HG02852 (cell line): ENCODE measurements around the gene HK2.
"Not testable (repeated sequence)": the region's sequence is repeated elsewhere in the genome, so short reads cannot be mapped to it uniquely, and the experiment has no call there.

Source experiments
- ATAC-seq: cut with Tn5 transposase; IDR thresholded peaks from one replicate; pipeline ENCODE4 v1.9.1; 2021; ENCODE audit warnings: mild to moderate bottlenecking, moderate library complexity; ENCODE audit not compliant: unreplicated experiment

HK2 gene

DNA sequence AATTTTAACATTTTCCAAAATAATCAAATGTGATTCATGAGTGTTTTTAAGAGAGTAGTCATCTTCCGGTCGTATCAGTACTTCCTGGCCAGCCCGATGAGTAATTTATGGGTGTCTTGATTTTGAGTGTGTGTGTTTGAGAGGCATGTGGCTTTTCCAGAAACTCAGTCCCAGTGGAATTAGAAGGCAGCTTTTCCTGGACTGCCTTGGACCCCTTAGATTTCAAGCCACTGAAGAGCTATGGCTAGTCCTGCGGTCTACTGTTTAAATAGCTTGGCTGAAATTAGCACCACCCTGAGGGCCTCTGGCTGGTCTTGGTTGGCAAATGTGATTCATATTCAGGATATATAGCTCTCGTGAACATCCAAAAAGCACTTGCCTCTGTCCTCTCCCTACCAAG, 59.4 kb downstream of the HK2 start:
- ATAC-seq: no peak

- ATAC-seq: no peak
Observed at GRCh38 chr2:74894272-74894981, 60.5 kb downstream of the HK2 start.

- no peak for ATAC-seq
Observed at GRCh38 chr2:74895001-74895400, 61.1 kb downstream of the HK2 start.

DNA sequence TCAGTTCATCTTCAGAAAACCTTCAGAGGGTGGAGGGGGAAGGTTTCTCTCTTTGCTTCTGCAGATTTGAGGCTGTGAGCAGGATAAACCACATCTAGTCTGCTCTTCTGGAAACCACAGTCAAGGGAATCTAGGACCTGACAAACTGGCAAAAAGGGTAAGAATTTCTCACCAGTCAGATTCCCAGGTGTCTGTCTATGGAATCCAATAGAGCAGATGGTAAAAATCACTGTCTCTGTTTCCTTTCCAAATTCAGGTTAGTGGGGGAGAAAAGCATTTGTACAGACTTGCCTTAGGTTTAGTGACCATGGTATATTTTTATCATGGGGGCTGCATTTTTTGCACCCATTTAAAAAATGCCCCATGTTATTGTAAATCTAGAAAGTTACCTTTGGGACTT, 62.3 kb downstream of the HK2 start:
- no peak for ATAC-seq

DNA sequence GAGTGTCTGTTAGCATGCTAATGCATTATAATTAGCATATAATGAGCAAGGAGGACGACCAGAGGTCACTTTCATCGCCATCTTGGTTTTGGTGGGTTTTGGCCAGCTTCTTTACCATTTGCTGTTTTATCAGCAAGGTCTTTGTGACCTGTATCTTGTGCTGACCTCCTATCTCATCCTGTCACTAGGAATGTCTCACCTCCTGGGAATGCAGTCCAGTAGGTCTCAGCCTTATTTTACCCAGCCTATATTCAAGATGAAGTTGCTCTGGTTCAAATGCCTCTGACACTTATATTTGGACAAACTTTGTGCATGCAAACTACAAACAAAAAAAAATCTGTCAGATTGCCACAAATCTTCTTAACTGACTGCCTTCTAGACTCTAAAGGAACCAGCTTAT, 66.3 kb downstream of the HK2 start:
- ATAC-seq: not testable (repeated sequence)

DNA sequence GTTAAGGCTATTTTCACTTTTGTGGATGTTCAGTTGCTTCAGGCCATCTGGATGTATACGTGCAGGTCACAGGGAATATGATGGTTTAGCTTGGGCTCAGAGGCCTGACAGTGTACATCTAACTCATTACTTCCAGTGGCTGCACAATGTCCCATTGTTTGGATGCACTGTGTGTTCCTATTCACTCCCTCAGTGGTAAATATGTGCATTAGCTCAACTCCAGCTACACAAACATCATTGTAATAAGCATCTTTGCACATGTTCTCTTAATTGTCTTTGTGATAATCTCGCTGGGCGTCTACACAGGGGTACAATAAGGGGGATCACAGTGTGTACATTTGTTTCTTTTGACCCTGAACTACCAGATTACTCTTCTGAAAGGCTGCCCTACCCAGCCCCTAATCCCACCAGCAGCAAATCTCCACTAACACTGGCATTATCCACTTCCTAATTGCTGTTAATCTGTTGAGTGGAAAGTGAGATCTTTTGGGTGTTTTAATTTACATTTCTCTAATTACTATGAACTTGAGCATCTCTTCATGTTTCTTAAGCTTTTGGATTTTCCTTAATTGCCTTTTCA, 68.4 kb downstream of the HK2 start:
- no peak for ATAC-seq

GRCh38 chr2:74906395-74906794, 72.5 kb downstream of the HK2 start:
- no peak for ATAC-seq

GRCh38 chr2:74907560-74907959, 73.6 kb downstream of the HK2 start:
- not testable (repeated sequence) for ATAC-seq

DNA sequence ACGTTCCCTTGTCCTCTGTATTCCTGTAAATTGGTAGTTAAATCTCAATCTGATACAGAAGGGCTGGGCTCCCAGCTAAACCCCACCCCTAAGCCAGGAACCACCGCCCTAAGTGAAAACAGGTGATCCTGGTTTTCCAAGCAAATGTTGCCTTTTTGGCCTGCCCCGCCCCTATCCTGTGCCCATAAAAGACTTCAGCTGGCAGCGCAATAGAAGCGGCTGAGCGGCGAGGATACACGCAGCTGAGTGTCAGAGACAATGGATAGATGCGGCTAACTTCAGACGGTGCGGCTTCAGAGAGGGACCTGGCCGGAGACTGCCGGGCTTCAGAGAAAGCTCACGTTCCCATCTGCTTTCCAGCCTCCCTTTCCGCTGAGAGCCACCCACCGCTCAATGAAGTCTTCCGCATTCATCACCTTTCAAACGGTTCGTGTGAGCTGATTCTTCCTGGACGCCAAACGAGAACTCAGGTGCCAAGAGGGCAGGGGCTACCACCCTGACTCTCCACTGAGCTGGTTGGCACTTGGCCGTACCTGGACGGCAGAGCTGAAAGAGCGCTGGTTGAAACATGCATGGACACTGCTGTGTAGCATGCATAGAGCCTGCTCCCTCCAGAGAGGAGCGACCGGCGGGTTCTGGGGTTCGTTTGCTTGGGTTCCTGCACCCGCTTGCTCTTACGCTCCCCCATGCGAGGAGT, 75.0 kb downstream of the HK2 start:
- no peak for ATAC-seq

GRCh38 chr2:74910245-74910644, 76.3 kb downstream of the HK2 start:
- no peak for ATAC-seq

DNA sequence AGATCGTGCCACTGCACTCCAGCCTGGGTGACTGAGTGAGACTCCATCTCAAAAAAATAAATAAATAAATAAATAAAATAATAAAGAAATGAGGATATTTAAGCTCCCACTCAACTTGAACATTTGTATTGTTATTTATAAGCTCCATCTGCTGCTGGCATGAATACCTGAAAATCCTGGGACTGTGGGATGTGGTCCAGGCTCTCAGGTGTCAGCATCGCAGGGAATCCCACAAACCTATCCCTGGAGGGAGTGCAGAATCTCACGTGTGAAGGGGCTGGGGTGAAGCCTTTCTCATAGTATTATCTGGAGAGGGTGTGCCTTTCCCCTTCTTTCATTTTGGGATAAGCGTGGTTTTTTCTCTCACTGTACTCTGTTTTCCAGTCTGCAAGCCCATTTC, 77.1 kb downstream of the HK2 start:
- no peak for ATAC-seq

DNA sequence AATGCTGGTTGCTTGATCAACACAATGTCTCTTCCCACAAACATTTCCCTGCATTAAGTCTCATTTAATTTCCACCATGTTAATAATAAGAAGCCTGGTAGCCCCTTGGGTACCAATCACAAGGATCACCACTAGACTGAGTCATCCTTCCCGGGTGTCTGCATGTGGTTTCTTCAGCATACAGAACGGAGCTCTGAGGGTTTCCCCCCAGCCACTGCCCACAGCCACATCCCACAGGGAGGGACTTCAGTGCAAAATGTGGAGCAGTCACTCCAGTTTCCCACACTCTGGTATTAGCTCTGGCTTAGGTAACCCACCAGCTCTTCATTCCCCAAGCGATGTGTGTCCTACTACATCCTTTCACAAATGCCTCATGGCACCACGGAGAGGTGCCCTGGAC, 81.8 kb downstream of the HK2 start:
- no peak for ATAC-seq

- ATAC-seq: no peak
Observed at GRCh38 chr2:74916394-74916793, 82.5 kb downstream of the HK2 start.

GRCh38 chr2:74917702-74918619, 84.0 kb downstream of the HK2 start:
- ATAC-seq: no peak

DNA sequence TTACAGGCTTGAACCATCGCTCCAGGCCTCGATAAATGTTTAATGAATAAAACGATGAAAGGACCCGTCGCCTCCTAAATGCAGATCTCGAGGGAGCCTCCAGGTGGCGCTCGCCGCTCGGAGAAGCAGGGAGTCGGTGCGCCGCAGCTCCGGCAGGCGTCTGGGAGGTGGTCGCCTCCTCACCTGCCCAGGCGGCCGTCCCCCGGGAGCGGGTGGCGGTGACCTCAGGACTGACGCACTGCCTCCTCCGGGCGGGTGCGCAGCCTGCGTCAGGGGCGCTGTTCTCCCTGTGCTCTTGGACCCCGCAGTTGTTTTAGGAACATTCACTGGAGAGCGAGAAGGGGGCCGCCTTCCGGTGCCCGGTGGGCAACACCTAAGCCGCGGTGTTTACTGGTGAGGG, 85.9 kb downstream of the HK2 start:
- ATAC-seq: no peak

DNA sequence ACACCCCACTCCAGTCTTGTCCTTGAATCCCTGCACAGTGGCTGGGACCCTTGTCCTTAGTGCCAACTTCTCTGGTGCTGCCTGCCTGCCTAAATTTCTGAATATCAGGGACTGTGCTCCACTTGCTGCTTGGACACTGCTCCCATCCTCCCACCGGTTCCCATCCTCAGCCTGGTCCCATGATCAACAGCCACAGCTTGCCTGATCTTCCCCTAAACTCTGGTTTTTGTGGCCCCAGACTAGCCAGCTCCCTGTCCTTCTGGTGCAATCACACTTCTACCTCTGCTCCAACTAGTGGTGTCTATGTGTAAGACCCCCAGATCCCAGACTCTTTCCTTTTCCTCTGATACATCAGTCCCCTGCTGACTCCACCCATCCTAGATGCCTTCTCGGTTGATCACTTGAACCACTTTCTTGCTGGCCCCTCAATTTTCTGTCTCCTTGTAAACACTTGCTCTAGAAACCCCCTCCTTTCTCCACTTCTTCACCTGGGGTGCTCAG, 87.4 kb downstream of the HK2 start:
- no peak for ATAC-seq

GRCh38 chr2:74922592-74923227, 88.8 kb downstream of the HK2 start:
- ATAC-seq: no peak

- no peak for ATAC-seq
Observed at GRCh38 chr2:74924463-74925265, 90.7 kb downstream of the HK2 start.

DNA sequence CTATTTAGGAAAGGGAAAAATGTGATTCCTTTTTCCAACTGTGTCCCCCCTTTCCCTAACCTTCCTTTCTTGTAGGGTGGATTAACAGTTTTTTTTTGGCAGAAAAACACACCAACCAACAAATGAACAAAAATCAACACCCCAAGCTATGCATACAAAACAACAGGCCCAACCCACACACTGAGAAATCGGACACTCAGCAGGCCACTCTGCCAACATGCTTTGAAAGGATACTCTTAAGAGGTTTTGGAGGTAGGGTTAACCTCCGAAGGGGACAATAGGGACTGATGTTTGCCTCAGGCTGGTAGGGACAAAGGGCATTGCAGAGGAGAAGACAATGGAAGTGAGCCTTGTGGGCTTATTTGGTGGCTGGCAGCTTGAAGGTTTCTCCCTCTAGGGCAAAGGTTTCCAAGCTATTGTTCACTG, 91.4 kb downstream of the HK2 start:
- no peak for ATAC-seq

DNA sequence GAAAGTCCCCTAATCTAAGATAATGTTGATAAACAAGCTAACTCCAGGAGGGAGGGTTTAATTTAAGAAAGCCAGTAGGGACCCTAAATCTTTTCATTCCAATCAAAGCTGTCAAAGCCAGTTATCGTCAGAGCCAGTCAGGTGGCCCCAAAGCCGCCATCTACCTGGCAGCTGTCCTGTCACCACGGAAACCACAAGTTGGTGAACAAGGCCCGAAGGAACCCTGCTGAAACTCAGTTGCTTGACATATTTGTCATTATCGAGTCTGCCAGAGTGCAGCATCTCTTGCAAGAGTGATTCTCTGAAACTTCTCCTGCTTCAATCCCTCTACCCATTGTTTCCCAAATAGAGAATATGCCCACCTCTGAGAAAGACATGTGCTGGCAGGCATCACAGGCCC, 93.7 kb downstream of the HK2 start:
- no peak for ATAC-seq
